Kidney capillary endothelial cell (primary cell): ENCODE measurements around the gene SLC22A4.

Experiments used
- DNase-seq: peaks from one replicate; pipeline ENCODE4 v3.0.0-alpha.2; 2018; ENCODE audit warnings: low spot score

SLC22A4 gene

GRCh38 chr5:132342291-132343180, 48.3 kb downstream of the SLC22A4 start:
- DNase-seq, result no peak

DNA sequence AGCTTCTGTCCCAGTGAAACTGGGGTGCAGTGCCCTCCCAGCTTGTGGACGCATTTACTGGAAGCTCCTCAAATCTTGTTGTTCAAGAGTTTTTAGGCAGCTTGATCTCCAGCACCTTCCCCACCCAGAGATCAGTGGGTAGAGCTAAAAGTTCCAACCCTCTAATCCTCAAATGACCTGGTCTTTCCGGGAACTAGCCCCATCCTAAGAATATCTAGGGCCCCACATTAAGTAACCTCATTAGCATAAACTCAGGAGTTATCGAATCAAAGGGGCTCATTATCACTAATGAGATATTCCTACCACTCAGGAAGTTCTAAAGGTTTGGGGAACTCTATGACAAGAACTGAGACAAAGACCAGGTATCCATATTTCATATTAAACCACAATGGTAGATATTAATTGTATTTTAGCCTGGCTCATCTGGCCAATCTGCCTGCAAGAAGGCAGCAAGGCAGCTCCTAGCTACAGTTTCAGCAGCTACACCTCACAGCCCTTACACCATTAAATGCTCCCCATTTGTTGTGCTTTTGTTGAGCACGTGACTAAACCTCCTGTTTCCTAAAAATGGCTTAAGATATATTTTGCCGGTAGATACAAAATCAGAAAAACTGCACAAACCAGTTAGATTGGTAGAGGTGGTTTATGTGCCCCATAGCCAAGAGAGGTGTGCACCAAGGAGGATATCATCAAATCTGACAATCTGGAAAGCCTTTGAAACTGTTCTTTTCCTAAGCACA, 50.8 kb downstream of the SLC22A4 start:
- no peak for DNase-seq

- DNase-seq, result no peak
Measured at GRCh38 chr5:132353486-132353995, 59.3 kb downstream of the SLC22A4 start.

GRCh38 chr5:132354381-132355139, 60.4 kb downstream of the SLC22A4 start:
- DNase-seq, result no peak

- DNase-seq, result no peak
Measured at GRCh38 chr5:132355140-132355765, 61.1 kb downstream of the SLC22A4 start.

- no peak for DNase-seq
Measured at GRCh38 chr5:132358775-132359174, 64.6 kb downstream of the SLC22A4 start.

DNA sequence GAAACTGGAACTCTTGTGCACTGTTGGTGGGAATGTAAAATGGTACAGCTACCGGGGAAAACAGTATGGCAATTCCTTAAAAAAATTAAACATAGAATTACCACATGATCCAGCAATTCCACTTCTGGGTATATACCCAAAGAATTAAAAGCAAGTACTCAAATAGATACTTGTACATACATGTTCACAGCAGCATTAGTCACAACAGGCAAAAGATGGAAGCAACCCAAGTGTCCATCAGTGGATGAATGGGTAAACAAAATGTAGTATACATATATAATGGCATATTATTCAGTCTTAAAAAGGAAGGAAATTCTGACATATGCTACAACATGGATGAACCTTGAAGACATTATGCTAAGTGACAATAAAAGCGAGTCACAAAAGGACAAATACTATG, 67.9 kb downstream of the SLC22A4 start:
- DNase-seq, result no peak

- peak; percentile 64 for DNase-seq
Measured at GRCh38 chr5:132363431-132364112, 69.4 kb downstream of the SLC22A4 start.

GRCh38 chr5:132364319-132364718, 70.1 kb downstream of the SLC22A4 start:
- no peak for DNase-seq

DNA sequence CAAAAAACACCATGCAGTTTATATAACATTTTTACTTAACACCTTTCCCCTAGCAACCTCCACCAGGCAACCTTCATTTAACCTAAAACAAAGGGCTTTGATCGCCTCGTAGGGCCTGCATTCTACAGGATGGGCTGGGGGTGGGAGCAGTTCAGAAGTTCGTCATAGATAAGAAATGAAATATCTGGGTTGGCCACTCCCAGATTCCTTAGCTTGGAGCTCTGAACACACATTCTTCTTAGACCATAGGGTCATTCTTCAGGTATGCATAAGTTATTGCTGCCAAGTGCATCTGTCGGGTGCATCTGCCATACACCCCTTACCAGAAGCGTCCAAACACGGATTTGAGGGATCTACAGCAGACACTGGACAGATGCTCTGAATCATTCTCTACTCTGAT, 71.0 kb downstream of the SLC22A4 start:
- no peak for DNase-seq

DNA sequence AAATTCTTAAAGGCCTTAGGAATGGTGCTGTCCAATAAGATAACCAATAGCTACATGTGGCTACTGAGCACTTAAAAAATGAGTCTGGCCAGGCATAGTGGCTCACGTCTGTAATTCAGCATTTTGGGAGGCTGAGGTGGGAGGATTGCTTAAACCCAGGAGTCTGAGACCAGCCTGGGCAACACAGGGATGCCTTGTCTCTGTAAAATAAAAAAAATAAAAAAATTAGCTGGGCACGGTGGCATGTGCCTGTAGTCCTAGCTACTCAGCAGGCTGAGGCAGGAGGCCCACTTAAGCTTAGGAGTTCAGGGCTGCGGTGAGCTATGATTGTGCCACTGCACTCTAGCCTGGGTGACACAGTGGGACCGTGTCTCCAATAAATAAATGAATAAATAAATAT, 74.0 kb downstream of the SLC22A4 start:
- DNase-seq, result no peak

DNA sequence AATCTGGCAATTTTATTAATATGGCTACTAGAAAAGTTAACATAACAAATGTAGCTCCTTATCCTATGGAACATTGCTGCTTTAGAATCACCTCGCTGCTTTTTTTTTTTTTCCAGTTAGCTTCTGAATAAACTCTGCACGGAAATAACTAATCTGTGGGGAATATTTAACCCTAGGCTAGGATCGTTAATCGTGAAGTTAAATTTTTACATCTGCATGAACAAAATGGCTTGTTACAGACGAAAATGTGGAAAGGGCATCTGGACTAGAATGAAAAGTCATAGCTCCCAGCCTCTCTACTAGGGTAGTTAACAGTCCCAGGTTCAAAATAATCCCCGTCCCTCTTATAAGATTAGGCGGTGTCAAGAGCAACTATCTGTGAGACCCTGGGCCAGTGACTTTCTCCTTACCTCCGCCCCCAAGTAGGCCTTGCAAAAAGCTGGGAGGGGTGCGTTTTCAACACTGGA, 74.8 kb downstream of the SLC22A4 start:
- no peak for DNase-seq

DNA sequence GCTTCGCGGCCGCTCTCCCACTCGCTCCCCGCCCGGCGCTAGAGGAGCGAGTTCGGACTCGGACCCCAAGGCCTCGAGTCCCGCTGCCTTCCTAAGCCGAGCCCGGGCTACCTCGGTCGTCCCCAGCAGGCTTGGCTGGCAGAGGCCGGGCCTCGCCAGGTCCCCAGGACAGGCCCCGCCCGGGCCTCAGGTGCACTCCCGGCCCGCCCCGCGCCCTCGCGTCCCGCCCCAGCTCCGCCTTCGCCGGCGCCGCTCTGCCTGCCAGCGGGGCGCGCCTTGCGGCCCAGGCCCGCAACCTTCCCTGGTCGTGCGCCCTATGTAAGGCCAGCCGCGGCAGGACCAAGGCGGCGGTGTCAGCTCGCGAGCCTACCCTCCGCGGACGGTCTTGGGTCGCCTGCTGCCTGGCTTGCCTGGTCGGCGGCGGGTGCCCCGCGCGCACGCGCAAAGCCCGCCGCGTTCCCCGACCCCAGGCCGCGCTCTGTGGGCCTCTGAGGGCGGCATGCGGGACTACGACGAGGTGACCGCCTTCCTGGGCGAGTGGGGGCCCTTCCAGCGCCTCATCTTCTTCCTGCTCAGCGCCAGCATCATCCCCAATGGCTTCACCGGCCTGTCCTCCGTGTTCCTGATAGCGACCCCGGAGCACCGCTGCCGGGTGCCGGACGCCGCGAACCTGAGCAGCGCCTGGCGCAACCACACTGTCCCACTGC, 75.4 kb downstream of the SLC22A4 start, which contains the start of gene SLC22A5:
SLC22A5 (plus strand) TSS at position 237 of the 707 bp plus-strand sequence; CDS start at position 500, 263 bp downstream.
- DNase-seq, result no peak

DNA sequence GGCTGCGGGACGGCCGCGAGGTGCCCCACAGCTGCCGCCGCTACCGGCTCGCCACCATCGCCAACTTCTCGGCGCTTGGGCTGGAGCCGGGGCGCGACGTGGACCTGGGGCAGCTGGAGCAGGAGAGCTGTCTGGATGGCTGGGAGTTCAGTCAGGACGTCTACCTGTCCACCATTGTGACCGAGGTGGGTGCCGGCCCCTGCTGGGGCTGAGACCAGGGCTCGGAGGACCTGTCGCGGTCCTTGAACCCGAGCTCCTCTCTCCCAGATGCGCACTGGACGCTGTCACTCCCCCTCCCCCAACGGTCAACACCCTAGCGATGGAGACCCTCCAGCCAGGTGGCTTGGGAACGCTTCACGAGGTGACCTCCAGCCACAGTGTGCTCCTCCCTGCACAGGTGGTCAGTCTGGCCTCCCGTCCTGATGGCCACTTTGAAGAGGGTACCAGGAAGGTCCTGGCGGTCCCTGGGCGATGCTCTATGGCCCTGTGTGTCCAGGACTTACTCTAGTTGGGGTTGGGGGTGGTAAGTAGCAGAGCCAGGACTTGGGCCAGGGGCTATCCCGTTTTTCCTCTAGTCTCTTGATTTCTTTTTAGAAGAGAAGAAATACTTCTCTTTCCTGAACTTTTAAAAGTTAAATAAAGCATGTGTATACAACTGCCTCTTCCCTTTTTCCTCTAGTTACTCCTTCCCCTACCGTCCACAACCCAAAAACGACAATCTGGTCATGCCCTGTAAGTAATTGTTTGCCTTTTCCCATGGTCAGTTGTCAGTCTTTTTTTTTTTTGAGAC, 76.2 kb downstream of the SLC22A4 start:
- DNase-seq, result no peak

DNA sequence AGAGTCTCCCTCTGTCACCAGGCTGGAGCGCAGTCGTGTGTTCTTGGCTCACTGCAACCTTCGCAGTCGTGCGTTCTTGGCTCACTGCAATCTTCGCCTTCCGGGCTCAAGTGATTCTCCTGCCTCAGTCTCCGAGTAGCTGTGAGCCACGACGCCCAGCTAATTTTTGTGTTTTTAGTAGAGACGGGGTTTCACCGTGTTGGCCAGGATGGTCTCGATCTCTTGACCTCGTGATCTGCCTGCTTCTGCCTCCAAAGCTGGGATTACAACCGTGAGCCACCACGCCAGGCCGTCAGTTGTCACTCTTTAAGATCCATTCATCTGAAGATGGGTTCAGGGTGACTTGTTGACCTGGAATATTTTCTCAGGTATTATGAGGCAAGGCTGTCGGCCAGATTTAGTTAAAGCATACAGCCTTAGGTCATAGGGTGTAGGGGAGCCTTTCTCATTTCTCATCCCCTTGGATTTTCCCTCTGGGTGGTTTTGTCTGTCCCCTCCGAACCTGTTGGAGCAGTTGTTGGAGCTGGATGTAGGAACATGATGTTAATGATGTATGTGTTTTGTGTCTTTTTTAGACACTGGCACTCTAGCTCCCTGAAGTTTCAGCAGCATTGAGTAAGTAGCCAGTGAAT, 76.9 kb downstream of the SLC22A4 start:
- no peak for DNase-seq

GRCh38 chr5:132371603-132371994, 77.4 kb downstream of the SLC22A4 start:
- no peak for DNase-seq

GRCh38 chr5:132372127-132372526, 77.9 kb downstream of the SLC22A4 start:
- DNase-seq, result no peak

DNA sequence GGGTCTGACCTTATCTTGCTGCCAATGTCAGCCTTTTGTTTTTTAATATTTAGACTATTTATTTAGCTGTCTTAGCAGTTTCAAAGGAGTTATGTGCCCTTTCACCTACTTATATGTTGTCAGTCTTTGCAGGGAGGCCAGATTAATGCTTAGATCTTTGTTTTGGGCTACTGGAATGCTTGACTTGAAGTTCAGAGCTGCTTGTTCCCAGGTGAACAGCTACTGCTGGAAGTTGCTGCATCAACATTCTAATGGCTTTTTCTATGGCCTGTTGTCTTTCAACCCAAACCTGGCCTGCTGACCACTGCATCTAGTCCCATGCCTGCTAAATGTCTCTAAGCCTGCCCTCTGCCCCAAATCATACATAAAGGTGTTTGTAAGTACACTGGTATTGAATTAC, 78.3 kb downstream of the SLC22A4 start:
- DNase-seq, result no peak

DNA sequence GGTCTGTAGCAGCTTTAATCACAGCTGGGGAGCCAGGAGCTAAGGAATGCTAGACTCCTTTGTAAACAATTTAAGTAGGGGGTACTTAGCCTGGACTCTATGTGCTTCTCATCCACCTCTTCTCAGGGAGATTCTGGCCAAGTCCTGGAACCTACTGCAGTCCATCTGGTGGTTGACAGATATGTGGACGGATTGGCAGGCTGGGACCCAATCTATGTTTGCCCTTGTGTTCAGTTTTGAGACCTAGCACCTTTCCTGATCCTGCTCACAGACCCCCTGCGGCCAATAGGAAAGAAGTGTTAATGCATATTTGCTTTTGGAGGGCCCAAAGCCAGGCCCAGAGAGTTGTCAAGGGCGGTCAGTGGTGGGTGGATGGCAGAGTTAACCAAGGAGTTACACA, 81.8 kb downstream of the SLC22A4 start:
- no peak for DNase-seq
